ENCODE data around the gene LYST.
A peak's percentile ranks its signal among the peaks of the same experiment; 100 is the strongest.
"Not testable (repeated sequence)": the region's sequence is repeated elsewhere in the genome, so short reads cannot be mapped to it uniquely, and the experiment has no call there.

LYST gene, protein sequence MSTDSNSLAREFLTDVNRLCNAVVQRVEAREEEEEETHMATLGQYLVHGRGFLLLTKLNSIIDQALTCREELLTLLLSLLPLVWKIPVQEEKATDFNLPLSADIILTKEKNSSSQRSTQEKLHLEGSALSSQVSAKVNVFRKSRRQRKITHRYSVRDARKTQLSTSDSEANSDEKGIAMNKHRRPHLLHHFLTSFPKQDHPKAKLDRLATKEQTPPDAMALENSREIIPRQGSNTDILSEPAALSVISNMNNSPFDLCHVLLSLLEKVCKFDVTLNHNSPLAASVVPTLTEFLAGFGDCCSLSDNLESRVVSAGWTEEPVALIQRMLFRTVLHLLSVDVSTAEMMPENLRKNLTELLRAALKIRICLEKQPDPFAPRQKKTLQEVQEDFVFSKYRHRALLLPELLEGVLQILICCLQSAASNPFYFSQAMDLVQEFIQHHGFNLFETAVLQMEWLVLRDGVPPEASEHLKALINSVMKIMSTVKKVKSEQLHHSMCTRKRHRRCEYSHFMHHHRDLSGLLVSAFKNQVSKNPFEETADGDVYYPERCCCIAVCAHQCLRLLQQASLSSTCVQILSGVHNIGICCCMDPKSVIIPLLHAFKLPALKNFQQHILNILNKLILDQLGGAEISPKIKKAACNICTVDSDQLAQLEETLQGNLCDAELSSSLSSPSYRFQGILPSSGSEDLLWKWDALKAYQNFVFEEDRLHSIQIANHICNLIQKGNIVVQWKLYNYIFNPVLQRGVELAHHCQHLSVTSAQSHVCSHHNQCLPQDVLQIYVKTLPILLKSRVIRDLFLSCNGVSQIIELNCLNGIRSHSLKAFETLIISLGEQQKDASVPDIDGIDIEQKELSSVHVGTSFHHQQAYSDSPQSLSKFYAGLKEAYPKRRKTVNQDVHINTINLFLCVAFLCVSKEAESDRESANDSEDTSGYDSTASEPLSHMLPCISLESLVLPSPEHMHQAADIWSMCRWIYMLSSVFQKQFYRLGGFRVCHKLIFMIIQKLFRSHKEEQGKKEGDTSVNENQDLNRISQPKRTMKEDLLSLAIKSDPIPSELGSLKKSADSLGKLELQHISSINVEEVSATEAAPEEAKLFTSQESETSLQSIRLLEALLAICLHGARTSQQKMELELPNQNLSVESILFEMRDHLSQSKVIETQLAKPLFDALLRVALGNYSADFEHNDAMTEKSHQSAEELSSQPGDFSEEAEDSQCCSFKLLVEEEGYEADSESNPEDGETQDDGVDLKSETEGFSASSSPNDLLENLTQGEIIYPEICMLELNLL (N-terminal part only)

DNA sequence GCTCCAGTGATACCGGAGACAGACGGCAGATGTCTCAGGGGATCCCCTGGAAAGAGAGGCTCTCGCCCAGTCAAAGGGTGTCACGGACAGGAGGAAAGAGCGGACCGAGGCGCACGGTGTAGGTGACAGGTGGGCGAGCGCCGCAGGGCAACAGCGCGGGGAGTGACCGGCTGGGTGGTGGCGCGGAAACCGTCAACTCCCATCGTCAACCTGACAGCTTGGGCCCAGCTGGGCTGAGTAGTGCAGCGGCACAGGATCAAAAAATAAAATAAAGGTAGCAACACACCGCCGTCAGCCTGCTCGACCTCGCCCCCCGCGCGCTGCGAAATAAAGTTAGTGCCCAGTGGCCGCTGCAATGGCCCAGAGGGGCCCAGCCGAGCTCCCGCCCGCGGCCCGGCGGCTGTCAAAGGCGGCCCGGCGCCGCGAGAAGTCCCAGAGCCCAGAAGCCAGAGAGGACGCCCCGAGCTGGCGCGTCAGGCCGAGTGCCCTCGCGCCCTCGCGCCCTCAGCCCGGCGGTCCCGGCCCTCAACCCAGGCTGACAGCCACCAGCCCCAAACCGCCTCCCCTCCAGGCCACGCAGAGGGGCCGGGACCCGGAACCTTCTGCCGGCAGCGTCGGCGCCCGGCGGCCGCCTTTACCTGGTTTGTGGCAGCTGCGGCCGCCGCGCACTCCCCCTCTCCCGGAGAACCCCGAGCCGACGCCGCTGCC is at the start of gene LYST:
Gene LYST, minus strand, starts transcription at position 702 of the 708 bp plus-strand sequence. CDS start 36,489 bp downstream, outside the sequence.
- peak; percentile 80 for DNase-seq

DNA sequence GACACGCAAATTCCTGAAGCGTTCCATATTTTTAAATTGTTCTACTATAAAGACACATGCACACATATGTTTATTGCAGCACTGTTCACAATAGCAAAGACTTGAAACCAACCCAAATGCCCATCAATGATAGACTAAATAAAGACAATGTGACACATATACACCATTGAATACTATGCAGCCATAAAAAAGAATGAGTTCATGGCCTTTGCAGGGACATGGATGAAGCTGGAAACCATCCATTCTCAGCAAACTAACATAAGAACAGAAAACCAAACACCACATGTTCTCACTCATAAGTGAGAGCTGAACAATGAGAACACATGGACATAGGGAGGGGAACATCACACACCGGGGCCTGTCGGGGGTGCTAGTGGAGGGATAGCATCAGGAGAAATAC is 48.8 kb upstream of the LYST start:
- DNase-seq: not testable (repeated sequence)

DNA sequence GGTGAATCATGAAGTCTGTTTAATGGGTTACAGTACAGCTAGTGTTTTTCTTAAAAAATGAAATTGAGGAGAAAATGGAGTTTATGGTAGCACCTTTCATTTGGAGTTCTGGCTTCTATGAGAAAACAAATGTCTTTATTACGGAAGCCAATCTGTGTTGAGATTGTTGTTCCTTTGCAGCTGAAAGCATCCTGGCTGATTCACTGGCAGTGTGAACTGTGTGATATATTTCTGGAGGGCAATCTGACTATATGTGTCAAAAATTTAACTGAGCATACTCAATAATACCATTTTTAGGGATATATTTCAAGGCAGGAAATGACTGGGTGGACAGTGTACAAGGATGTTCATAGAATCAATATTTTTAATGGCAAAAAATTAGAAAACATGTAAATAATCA is 46.6 kb upstream of the LYST start:
- no peak for DNase-seq

DNA sequence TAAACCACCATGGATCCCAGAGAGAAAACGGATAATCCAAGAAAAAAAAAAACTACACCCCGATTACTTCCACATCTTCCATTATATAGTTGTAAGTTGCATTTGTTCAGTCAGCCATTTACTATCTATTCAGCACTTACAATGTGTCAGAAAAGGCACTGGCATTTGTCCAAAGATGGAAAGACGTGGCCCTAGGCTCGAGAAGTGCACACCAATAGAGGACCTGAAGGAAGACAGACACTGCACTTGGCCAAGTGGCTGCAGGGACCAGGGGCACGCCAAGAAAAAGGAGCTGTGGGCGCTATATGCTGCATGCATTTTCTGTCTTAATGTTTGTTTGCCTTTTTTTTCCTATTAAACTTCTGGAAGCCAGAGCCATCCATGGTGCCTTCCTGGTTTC is 45.2 kb upstream of the LYST start:
- peak; percentile 62 for DNase-seq

DNA sequence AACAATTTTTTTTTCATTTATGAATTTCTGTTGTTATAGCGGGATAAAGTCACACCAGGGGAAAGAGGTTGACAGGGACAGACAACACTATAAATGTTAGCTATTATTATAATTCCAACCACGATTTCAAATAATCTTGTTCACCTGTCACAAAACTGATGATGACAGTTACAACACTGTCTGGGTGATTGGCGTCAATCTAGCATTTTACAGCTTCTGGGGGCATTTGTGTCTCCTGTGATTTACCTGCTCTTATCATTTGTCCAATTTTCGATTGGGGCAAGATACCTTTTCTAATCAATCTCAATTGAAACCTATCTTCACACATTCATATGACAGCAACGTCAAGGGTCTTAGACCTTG is 44.6 kb upstream of the LYST start:
- no peak for DNase-seq

DNA sequence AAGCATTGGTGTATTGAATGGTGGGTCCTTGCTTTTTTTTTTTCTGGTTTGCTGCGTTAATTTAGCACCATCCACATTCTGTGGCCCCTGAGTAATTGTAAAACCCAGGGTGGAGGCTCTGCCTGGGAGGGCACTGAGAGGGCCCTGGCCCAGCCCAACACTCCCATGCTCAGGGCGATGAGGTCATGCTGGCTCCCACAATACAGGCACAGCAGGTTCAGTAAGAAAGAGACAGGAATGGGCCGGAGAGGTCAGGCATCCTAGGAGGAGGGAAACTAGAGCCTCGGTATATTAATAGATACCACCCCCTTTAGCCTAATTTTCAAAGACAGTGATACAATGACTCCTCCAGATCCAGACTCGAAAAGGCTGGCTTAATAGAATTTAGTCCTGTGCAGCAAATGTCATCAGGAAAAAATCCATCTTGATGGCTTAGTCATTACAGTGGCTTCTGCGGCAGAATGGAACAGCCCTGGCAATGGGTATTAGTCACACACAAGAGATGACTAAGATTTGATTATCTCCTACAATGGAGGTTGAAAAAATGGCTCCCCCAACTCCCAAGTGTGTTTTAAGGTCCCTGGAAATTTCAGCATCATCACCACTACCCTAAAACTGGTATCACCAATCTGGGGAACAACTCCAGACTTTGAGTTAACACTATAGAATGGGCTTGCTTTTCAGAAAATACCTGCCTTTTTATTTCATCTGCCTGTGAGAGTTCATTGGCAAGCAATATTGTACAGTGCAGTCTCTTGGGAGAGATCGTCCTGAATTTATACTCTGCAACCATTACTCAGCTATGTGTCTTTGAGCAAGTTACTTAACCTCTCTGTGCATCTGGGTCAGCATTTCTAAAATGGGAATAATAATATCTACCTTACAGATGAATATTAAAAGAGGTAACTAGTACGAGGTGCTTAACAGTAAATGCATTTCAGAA is 43.9 kb upstream of the LYST start:
- no peak for DNase-seq

DNA sequence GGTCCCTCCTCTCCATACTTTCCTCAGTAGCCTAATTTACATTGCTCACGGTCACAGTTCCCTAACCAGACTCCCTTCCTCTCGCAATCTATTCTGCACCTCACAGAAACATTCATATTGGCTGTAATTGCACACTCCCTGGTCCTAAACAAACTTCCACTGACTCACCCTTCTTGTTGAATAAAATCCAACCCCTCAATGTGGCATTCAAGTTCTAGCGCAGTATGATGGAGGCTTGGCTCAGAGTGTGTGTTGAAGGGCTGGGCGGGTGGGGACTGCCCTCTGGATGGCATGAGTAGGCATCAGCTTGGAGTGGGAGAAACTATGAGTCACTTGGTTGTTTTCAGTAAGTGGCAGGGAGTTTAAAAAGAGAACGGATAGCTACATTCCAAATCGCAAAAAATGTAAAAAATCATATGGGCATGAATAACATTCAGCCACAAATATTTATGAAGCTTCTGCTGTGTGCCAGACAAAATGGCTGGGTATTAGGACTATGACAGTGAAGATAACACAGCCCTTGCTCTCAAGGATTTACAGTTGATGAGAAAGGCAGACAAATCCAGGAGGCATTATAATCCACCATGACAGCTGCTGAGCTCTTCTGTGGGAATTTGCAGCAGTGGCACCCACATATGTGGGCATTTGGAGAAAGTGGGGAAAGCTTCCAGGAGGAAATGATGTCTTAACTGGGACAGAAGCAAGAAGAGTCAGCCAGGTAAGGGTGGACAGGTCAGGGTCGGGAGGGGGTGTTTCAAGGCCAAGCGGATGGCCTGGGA is 42.2 kb upstream of the LYST start:
- DNase-seq: no peak

DNA sequence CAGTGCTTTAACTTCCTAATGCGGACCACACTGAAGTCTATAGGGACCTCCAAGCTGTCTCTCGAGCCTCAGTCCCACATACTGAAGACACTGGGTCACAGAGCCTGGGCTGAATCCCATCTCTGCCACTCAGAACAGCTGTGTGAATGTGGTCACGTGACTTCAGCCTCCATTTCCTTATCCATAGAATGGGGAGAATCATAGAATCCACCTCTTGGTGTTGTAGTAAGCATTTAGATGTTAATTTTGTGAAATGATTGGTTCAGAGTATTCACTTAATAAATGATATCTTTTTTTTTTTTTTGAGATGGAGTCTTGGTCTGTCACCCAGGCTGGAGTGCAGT is 41.2 kb upstream of the LYST start:
- no peak for DNase-seq

DNA sequence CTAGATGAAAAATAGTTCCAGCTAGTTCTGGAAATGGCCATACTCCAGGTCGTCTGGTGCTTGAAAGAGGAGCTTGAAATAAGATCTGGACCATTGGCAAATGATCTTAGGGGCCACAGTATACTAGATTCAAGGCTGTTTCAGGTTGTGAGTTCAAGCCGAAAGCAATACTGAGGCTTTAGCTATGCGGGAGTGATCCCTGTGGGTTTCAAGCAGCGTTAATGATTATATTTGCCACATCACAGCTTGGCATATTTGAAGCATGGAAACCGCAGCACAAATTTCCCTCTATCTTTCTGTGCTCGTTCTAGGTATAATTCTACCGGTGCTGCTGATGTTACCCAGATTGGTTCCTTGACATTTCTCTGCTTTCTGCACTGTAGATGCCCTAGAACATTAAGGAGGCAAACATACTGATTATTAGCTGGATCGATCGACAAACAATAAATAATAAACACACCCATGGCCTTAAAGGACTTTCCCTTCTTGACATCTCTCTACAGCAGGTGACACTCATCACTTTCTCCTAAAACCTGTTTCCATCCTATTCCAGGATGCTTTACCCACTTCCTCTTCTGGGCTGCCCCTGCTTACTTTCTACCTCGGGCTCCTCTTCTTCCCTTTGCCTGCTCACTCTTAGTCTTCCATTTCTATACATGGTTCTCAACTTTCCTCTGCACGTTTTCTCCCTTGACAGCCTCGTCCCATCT is 40.6 kb upstream of the LYST start:
- no peak for DNase-seq

DNA sequence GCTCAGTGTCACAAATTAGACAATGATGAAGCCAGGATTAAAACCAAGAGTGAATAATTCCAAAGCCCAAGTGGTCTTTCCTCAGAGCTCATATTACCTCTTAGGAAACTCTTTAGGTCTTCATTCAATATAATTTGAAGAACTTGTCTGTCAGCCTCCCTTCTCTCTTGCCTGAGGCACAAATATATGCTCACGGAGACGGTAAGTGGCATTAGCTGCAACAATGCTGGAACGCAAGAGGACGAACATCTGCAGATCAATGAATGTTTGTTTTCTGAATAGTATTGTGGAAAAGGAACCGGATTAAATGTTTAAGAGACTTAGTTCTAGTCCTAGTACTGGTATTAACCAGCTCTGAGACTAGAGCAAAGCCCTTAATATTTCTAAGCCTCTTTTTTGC is 39.7 kb upstream of the LYST start:
- DNase-seq: no peak

DNA sequence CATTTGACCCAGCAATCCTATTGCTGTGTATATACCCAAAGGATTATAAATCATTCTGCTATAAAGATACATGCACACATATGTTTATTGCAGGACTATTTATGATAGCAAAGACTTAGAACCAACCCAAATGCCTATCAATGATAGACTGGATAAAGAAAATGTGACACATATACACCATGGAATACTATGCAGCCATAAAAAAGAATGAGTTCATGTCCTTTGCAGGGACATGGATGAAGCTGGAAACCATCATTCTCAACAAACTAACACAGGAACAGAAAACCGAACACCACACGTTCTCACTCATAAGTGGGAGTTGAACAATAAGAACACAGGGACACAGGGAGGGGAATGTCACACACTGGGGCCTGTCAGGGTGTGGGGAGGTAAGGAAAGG is 37.1 kb upstream of the LYST start:
- DNase-seq: not testable (repeated sequence)

DNA sequence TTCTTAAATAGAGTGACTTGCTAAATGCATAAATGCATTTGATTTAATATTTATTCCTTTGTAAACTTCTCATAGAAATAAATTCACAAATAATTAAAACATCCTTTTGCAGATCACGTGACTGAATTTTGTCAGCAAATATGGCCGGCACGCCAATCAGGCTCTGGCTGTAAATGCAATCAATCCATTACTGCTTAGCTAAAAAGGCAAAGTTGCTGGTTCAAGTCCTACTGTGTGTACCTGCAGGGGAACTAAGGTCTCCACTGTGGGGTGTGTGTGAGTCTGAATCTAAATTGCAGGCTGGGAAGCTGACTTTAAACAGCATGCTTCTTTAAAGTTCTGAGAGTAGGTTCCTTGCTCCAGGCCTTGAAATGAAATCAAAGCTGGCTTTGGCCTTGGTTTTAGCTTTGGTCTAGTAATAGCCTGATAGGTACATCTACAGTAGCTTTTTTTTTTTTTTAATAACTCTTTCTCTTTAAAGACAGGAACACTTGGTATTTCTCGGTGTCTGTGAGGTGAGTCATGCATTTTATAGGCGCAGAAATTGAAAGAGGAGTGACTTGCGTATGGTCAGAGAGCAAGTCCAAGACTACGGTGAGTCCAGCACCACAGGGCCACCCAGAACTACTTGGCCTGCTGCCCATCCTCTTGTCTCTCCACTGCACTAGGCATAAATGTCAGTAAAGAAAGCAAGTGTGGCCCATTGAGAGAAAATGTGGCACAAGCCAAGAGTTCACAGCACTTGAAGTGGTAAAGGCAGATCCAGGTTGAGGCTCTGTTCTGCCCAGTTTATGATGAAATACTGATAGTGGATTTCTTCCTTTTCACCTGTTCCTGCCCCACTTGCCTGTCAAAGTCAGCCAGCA is 36.2 kb upstream of the LYST start:
- DNase-seq: no peak

DNA sequence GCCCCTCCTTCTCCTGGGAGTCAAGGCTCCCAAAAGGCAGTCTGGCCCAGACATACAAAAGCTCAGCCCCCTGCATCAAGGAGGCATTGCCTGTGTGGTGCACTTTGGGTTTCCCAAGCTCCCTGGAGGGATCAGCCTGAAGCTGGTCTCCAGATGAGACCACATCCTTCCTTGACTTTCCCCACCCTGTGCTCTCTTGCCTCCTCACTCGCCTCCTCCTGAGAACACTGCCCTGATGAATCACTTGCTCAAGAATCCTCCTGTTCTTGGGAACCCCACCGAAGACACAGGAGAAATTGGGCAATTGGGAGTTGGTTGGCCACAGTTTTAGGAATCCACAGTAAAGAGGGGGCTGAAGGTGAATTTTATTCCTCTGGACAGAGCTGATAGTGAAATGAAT is 34.8 kb upstream of the LYST start:
- DNase-seq: no peak

DNA sequence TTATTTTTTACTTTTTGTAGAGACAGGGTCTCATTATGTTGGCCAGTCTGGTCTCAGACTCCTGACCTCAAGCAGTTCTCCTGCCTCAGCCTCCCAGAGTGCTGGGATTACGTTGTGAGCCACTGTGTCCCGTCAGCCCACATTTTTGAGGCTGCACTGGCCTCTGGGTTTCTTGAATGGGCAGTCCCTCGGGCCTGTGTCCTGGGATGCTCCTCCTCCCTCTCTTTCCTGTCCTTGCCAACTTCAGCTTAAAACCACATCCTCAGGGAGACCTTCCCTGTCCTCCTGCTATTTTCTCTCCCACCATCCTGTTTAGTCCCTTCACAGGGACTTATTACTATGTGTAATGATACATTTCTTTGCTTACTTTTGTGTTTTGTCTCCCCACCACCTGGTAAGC is 31.4 kb upstream of the LYST start:
- no peak for DNase-seq

DNA sequence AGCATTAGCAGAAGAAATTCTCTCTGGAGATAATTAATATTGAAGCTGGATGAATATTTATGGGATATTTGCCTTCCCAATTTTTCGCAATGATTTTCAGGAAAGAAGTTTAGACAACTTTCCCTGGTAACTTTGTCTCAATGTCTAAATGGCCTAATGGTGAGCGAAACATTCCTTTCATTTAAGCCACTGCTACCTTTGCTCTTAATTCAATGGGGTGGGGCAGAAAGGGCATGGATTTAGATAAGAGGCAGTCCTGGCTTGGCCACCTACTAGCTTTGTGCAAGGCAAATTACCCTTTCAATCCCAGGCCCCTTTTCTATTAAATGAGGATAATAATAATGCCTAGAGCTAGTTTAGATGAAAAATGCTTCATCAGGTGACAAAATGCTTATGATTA is 27.1 kb upstream of the LYST start:
- no peak for DNase-seq

DNA sequence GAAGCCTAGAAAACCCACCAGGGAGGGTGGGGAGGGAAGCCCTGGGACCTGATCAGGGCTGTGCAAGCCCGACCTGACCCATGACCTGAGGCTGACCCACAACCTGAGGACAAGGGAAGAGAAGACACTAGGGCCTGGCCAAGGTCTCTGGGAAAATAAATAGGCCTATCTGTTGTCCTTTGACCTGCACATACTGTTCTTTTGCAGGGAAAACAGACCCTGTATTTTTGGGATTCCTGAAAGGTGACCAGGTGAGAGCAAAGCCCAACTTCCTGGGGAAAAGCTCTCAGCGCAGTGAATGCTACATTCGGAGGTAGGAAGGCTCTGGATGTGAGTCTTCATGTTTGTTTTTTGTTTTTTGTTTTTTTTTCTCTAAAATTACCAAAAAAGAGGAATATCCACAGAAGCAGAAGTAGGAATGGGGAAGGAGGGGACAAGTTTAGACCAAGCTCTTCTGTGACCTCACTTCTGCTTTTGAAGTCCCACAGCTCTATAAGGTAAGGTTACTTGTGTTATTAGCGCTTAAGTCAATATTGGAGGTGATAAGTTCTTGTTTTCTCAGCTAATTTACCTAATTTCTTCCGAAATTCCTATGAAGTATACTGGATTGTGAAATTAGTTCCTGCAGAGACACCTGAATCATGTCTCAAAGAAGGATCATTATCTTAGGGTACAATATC is 26.2 kb upstream of the LYST start:
- no peak for DNase-seq

DNA sequence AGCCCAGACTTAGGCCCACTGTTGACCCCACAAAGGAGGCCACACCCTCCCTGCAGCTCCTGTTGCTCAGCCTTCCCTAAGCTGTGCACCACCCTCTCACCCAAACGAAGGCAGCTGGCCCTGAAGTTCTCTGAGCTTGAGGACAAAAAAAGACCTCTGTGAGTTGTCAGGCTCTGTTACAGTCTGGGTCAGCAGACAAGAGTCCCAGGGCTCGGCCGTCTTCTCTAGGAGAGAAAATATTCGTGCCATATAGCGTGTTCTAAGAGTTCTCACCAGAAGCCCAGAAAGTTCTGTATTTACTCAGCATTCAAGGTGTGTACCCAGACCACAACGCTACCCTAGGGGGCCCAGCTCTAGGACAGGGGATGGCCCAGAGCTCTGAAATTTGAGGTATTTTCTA is 25.5 kb upstream of the LYST start:
- no peak for DNase-seq

DNA sequence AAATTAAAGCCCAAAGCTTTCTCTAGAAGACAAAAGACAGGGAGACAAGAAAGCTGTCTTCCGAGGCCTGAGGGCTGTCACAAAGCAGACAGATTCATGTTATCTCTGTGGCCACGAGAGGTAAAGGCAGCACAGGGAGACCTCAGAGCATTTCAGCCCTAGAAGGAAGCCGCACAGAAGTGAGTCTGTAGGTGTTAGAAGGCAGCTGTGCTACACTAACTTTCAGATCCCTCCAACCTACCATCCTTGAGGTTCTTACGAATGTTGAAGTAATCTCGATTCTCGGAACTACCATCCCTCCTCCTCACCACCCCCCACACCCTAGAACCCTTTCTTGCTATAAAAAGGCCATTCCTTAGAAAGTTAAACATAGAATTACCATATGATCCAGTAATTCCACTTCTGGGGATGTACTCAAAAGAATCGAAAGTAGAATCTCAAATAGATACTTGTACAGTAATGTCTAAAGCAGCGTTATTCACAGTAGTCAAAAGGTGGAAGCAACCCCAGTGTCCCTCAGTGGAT is 21.5 kb upstream of the LYST start:
- DNase-seq: peak; percentile 47

Data from RPMI8226 (cell line).